ENCODE measurements around the gene NSUN3.

GRCh38 chr3:94026623-94027022, 36.2 kb upstream of the NSUN3 start:
- no peak for TF ChIP-seq POLR2A (IDR thresholded peaks at IDR 0.05)
- TF ChIP-seq CTCF (IDR thresholded peaks at IDR 0.05): no peak

Measured in stomach (tissue), 4 donors.